HG03060 (cell line): ENCODE data around the gene RAMP1.

Experiments
- ATAC-seq: cut with Tn5 transposase; IDR thresholded peaks from one replicate; pipeline ENCODE4 v1.9.1; 2021; ENCODE audit warnings: low read depth, moderate number of reproducible peaks; ENCODE audit not compliant: unreplicated experiment

RAMP1 gene

DNA sequence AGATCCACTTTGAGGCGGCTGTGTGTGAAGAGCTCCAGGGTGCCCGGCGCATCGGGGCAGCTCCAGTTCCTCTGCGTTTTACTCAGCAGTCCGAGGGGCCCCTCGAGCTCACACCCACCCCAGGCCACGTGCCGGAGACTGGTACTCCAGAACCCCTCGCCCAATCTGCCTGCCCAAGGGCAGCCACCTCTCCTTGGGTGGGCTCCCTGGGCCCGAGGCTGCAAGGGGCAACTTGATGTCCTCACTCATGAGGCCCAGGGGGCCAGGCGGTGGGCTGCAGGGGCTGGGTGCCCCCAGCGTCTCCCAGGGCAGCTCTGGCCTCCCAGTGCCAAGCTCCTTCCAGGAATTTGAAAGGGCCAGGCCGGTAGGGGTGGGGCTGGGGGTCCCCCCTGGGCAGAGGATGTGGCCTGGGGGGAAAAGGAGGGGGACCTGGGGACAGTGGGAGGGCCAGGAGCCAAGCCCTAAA lies 16.7 kb downstream of the RAMP1 start:
- no peak for ATAC-seq

DNA sequence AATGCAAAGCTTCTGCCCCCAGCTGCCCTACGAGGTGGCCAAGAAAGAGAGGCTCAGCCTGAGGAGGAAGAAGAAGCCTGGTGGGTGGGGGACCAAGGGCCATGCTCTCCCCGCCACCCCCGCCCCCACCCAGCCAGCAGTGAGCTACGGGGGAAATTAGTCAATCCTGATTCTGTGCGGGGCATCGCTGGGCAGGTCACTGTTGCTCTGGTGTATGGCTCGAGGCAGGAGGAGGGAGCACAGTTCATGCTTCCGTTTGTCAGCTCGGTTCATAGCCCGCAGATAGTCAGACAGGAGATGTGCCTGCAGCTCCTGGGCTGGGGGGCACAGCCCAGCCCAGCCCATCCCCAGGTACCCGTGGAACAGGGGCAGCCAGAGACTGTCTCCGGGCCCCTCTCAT lies 17.1 kb downstream of the RAMP1 start:
- no peak for ATAC-seq

DNA sequence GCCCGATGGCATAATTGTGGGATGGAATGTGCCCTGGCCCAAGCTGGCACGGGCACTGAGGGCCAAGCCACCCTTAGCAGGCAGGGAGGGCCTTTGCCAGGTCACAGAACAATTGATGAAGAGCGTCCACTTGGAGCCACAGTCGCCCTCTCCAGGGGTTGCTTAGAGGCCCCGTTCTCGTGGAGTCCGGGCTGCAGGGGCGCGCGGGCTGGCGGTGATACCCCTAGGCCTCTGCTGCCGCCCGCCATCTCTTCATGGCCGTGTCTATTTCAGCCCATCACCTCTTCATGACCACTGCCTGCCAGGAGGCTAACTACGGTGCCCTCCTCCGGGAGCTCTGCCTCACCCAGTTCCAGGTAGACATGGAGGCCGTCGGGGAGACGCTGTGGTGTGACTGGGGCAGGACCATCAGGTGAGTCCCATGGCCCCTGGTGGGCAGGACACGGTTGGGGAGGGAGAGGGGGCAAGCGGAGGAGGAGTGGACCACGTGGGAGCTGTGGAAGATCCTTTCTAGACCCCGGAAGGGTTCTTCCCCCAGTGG lies 17.6 kb downstream of the RAMP1 start:
- no peak for ATAC-seq

DNA sequence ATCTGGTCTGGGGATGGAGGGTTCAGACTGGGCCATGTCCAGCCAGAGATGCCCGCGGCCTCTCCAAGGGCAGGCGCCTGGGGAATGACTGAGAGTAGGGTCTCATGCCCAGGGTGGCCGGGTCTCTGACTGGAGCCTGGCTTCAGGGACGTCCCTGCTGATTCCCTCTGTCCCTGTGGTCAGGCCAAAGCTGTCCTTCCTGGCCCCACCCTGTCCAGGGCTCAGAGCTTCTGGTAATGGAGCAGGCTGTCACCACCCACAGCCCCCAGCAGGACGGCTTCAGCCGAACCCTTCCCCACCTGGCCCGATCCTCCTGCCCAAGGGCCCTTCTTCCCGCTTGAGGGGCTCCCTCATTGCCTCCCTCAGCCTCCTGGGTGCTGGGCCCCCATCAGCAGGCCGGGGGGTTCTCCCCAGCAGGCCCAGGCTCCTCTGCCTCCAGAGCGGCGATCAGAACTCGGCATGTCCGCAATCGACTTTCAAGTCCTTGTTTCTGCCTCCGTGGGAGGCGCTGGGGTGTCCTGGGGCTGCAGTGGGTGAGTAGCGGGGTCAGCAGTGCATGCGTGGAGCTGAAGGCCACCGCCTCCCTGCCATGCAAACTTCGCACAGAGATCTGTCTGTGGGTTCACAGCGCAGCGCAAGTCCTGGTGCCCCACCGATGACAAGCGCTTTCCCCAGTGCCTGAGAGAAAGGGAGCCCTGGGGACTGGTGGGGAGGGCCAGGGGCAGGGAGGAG lies 18.3 kb downstream of the RAMP1 start:
- ATAC-seq: no peak

DNA sequence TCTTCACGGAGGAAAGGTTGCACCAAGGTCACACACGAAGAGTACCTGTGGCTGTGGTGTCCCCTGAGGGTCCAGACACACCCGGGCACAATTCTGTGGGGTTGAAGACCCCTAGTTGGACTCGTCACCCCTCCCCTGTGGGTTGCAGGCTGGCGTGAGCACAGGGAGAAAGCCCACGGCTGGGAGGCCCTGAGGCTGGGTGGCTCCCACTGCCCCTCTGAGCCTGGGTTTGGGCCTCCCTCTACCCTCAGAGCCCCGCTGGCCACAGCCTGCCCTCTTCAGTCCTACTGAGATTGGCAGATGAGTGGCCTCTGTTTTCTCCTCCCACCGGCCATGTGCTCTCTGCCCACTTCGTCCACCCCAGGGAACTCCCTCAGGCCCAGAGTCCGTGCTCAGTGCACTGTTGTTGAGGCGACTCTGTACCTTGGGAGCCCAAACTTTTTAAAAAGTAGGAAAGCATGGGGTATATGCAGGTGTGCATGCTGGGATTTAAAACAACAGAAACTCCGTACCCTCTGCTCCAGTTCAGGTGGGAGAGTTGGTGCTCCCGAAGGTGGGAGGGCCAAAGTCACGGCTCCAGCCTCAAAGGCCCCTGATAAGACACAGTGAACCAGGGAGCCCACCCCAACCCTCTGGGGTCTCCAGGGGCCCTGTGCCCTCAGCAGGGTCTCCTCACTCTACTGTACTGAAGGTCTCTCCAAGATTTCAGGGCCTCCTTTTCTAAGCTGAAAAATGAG lies 19.1 kb downstream of the RAMP1 start:
- ATAC-seq: no peak

DNA sequence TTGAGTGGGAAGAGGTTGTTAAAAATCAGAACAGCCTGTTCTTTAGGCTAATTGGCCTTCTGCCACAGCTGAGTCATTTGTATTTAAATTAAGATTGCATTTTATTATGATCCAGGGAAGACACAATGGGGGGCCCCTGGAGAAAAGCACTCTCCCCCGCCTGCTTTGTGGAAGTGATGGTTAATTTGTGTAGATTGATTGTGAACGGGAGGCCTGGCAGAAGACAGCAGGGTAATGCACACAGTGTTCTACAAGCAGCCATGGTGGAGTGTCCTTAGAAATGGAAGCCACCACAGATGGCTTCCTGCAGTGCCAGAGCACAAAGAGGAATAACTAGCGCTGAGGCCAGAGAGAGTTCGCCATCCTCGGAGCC lies 19.6 kb downstream of the RAMP1 start:
- ATAC-seq: no peak

DNA sequence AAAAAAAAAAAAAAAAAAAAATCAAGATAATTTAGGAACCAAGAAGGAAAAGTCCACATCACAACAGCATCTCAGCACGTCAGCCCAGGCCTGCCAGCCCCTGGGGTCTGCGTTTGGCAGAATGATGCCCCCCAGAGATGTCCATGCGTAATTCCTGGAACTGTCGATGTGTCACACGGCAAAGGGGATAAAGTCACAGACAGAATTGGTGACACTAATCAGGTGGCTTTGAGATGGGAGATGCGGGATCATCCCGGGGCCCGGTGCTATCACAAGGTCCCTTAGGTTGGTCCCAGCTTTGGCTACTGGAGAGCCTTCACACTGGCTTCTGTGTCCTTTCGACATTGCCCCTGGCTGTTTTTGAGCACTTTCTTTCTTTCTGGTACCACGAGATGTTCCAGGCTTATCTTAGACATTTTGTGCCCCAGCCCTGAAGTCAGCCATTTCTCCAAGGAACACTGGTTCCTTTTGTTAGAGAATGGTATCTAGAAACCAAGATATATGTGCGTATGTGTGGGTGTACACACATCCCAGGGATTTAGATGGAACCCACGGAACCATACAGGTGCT lies 20.7 kb downstream of the RAMP1 start:
- ATAC-seq: no peak

DNA sequence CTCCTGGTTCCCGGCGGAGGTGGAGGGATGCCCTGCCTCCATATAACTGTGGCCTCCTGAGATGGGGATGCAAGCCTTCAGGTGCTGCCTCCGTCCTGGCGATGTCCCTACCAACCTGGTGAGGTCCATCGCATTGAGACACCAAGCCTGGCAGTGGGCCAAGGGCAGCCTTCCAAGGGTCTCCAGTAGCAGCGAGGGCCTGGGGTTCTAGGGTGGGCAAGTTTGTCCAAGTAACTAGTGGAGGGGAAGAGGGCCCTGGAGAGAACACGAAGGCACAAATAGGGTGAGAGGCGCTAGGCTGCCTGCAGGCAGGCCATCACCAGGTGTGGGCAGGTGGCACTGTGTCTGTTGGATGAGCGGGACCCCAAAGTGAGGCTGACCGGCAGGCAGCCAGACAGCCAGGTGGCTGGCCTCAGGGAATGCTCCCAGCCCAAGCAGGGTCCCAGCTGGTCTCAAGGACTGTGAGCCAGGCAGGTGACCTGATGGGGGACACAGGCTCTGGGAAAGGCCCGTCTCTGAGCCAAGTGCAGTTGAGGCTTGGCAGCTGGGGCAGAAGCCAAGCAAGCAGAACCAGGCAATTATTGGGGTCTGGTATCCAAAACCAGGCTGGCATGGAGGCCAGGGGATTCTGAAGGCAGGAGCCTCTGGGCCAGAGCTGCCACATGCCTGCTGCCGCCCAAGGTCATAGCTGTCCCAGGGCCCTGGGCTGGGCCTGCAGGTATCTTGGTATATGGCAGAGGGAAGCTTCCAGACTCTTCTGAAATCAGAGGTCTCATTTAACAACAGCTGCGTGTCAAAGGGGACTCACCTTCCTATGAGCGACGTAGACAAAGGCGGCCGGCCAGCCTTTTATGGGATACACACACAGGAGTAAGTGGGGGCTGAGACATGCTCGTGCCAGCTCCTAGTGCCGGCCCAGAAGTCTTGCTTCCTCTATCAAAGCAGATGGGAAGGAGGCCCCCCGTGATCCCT lies 23.4 kb downstream of the RAMP1 start:
- ATAC-seq: no peak

DNA sequence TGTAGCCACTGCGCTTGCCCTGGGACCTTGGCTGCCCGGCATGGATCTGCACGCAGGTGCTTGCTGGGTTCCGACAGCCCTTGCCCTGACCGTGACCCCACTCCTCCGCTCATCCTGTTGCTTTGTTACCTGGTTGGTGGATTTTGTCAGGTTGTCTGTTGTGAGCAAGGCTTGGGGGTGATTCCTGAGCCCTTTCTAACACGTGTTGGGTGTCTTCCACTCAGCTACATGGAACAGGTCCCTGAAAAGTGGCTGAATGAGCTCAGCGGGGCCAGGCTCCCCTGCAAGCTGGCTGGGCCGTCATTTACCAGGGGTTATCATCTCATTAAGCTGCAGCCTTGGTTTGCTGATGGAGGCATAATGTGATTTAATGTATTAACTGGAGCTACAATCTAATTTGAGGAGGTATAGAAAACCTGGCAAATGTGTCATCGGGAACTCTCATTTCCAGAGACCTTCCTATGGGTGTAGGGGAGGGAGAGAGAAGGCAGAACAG lies 24.6 kb downstream of the RAMP1 start:
- ATAC-seq: no peak

DNA sequence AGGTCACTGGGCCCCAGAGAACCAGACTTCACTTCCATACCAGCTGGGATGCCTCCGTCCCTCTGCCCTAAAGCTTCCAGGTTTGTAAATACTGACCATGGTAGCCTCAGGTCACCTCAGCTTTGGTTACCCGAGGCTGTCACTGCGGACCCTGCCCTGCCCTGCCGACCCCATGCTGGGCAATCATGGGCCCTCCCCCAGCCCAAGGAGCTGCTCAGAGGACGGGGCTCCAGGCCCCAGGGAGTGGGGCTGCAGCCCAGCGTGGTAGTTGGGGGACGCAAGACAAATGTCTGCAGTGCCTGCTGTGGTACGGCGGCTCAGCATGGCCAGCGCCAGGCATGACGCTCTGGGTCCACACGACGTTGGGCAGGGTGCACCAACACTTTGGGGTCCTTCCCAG lies 25.3 kb downstream of the RAMP1 start:
- ATAC-seq: no peak

DNA sequence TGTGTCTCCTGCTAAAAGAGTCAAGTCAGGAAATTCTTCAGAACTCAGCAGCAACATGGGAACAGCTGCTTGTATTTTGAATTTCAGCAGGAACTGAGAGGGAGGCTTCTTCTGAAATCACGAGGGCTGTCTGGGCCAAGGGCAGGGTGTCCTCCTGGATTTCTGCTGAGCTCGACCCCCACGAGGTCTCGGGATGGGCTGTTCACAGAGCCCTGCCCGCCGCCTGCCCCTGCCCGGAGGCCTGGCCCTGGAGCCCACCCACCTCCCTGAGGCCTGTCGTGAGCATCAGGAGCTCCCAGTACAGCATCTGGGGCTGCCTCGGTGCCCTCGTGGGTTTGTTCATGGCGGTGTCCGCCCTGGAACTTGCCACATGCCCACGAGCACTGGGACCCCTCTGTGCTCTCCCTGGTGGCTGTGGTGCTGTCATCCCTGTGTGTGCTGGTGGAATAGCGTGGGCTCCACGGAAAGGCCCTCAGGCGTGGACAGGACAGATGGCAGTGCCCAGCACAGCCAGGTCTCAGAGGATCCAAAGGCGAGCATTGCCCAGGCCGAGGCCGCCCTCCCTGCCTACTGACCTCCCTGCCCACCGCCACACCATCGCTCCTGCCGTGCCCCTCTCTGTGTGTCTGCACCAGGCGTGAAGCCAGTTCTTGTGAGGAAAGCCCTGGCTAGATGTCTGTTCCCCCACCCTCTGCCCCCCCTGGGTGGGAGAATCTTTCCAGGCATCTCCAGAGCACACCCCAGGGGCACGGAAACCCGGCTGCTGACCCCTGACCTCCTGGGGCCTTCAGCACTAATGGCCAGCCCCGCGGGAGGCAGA lies 25.9 kb downstream of the RAMP1 start:
- no peak for ATAC-seq

DNA sequence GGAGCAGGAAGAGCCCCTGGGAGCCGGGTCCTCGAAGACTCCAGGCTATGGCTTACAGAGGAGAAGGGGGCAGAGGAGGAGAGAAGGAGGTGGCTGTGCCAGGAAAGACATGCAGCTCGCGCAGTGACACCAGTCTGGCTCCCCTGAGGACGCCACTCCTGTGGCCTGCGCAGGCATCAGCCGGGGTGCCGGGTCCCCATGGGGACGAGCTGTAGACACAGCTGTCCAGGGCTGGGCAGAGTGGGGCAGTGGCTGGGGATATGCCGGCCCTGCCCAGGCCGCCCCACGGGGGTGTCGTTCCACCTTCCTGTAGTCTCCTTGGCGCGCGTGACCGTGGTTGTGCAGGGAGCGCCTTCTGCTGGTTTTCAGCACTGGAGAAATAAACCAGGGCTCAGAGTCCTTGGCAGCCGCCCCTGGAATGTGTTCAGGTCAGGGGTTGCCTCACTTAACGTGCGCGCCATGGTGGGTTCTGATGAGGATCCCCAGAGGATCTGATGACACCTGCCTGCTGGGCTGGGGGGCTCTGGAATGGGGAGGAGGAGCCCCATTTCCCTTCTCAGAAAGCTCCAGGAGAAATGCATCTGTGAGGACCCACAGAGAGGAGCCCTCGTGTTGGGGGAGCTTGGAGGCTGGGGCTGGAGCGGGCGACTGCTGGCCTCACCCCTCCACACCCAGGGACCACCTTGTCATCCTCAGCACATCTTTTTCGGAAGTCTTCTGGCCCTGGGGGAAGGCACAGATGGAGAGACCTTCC lies 26.7 kb downstream of the RAMP1 start:
- no peak for ATAC-seq

DNA sequence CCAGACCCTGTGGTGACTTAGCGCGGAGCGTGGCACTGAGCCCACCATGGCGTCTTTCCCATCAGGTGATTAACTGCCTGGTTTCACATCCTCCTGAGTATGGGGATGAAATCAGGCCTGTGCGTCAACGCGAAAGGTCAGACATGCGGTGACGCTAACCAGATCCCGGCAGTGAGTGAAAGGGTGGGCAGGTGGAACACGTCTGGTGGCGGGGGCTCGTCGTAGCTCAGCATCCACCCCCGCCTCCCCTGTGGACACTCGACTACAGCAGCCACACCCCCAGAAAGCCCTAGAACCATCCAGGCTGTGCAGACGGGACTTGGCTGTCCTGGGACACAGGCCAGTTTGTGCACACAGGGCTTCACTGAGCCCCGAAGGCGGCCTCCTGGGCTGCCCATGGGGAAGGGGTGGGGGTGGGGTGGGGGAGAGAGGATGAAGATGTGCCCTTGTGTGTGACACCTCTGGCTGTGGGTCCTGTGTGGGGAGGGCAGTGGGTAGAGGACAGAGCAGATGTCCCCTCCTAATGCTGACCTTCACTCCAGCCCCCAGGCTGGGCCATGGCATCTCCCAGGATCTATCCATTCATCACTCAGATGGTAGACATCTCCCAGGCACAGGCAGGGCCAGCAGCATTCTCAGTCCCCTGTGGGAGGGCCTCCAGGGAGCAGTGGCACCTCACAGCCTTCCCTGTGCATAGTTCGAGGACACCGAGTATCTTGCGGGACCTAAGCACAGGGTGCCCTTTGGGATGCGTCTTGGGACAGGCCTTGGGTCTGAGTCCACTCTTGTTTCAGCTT lies 27.5 kb downstream of the RAMP1 start:
- ATAC-seq: no peak

DNA sequence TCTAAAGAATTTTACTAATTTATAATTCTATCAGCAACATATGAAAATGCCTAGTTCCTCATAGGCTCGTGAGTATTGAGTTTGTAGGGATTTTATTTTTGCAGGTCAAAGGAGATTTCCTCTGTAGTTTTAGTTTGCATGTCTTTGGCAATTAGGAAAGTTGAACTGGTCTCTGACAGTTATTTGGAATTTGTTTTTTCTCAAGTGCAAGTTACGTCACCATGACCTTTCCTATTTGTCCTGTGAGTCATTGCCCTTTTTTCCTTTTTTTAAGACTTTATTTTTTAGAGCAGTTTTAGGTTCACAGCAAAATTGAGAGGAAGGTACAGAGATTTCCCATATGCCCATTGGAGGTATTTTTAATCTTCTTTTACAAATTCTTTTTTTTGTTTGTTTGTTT lies 29.0 kb downstream of the RAMP1 start:
- ATAC-seq: no peak

DNA sequence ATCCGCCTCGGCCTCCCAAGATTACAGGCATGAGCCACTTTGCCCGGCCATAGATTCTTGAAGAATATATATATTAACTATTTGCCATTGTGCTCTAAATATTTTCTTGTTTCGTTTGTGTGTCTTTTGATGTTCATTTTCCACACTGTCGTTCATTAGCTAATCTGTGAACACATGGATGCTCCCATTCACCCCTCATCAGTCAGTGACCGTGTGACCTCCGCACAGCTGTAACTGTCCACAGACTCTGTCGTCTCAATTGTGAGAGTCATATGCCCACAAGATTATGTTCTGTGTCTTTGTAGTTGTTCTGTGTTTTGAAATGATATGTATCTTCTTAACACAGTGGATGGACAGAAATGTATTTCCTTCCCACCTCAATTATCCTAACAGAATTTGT lies 29.6 kb downstream of the RAMP1 start:
- ATAC-seq: no peak

DNA sequence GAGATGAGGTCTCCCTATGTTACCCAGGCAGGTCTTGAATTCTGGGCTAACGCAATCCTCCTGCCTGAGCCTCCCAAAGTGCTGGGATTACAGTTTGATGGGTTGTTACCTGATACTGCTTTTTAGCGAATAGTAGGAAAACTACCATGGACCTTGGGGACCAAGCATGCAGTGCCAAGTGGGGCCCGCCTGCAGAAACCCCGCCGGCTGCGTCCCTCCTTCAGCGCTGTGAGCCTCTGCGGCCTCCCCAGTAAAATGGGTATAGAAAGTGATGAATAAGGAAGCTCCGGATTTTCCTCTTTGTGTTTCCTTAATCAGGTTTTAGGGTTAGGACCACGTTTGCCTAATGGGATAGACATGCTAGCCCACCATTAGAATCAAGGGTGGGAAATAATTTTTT lies 30.4 kb downstream of the RAMP1 start:
- ATAC-seq: no peak

DNA sequence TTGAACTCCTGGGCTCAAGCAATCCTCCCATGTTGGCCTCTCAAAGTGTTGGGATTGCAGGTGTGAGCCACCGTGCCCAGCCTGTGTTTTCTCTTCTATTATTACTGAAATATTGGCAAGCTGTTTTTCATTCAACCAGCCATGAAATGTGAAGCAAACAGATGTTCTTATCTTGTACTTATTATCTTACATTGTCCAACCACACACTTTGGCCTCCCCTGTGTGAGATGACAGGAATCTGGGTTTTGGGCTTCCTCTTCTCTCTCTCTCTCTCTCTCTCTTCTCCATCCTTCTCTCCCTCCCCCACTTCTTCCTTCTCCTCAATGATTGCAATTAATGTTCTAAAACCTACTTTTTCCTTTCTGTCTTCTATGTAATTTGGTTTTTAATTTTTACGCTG lies 33.1 kb downstream of the RAMP1 start:
- no peak for ATAC-seq
